HepG2 (cell line): Measurements from ENCODE around the gene C1QC. TPM values are rescaled to one million over a fixed set of nuclear protein-coding genes. Genes with fewer than 3 reads are reported as not detected.

Experiments used
- ATAC-seq: fragments of 200-7000 bp; cut with Tn5 transposase; 3 replicates; pipeline ENCODE4 v1.9.1; 2020; ENCODE audit warnings: mild to moderate bottlenecking, moderate library complexity
- BruUV-seq: library from RNA; stranded (reverse); fragments of 400-500 nt; replicated peaks from 2 replicates; lab custom pipeline; 2021; lab: Mats Ljungman, UMichigan
- CTCF ChIA-PET: fragments of 300-600 bp; formaldehyde crosslinking; extraction: SDS; loops from one replicate; lab custom pipeline; 2021; ENCODE audit warnings: low total read pairs, inconsistent platforms, low intra/inter-chr PET ratio; lab: Yijun Ruan, JAX
- POLR2A ChIA-PET: fragments of 350-600 bp; sonication (Branson Sonifier 250); formaldehyde crosslinking; loops from one replicate; lab custom pipeline; 2020; ENCODE audit warnings: antibody characterized with exemption, inconsistent platforms; lab: Yijun Ruan, JAX
- DNase-seq: peaks from one replicate; pipeline ENCODE4 v3.0.0-alpha.2; 2015; ENCODE audit warnings: low spot score
- FAIRE-seq: peaks from 3 replicates; lab custom pipeline; 2011; peaks lifted over from hg19 to GRCh38; lab: Jason Lieb, UNC
- H2AFZ ChIP-seq: one replicate; pipeline ENCODE4 v1.6.1; 2011; ENCODE audit warnings: low read length, inconsistent platforms
- H3K27ac ChIP-seq: fragments of 300-600 bp; 3 replicates; pipeline ENCODE4 v1.8.0; 2011; ENCODE audit warnings: mixed run types, mild to moderate bottlenecking, mixed read lengths, low read length, inconsistent platforms; ENCODE audit not compliant: insufficient read depth; ENCODE audit errors: extremely low read length
- H3K27me3 ChIP-seq, 2 experiments: fragments of 200-600 bp in 1 of 2; 2 replicates in 1 of 2; 3 replicates in 1 of 2; pipeline versions ENCODE4 v1.6.0 to v1.8.0; 2011; ENCODE audit warnings: low read length in 2 of 2, mild to moderate bottlenecking in 2 of 2, moderate library complexity in 2 of 2, inconsistent platforms in 1 of 2; ENCODE audit not compliant: insufficient read depth in 2 of 2, control insufficient read depth in 1 of 2
- H3K36me3 ChIP-seq, 2 experiments: fragments of 200-600 bp in 1 of 2; replicated peaks in 1 of 2; 2 replicates in 1 of 2; 3 replicates in 1 of 2; pipeline versions ENCODE4 v1.5.1 to v1.8.0; 2011; ENCODE audit warnings: low read length in 2 of 2, inconsistent platforms in 1 of 2; ENCODE audit not compliant: insufficient read depth in 2 of 2, control insufficient read depth in 1 of 2
- H3K4me1 ChIP-seq: 2 replicates; pipeline ENCODE4 v1.5.1; 2012; ENCODE audit warnings: low read length, inconsistent platforms; ENCODE audit not compliant: insufficient read depth
- H3K4me2 ChIP-seq: 2 replicates; pipeline ENCODE4 v1.6.0; 2011; ENCODE audit warnings: low read depth, low read length, inconsistent platforms
- H3K4me3 ChIP-seq, 3 experiments: fragments of 200-600 bp in 1 of 3; sonication (generic), shearing (Covaris generic) in 1 of 3; replicated peaks in 1 of 3; 2 replicates each; pipeline ENCODE4 v1.5.1; 2011 to 2016; ENCODE audit warnings: low read length in 3 of 3, inconsistent platforms in 2 of 3, low read depth in 2 of 3, mild to moderate bottlenecking in 2 of 3, control low read depth in 1 of 3, mixed read lengths in 1 of 3; ENCODE audit not compliant: insufficient read depth in 1 of 3
- H3K79me2 ChIP-seq: one replicate; pipeline ENCODE4 v1.6.1; 2011; ENCODE audit warnings: low read length, inconsistent platforms; ENCODE audit not compliant: insufficient read depth
- H3K9ac ChIP-seq: 2 replicates; pipeline ENCODE4 v1.6.0; 2011; ENCODE audit warnings: mild to moderate bottlenecking, low read depth, low read length, inconsistent platforms; ENCODE audit not compliant: insufficient read depth
- H3K9me3 ChIP-seq: 2 replicates; pipeline ENCODE4 v1.5.1; 2012; ENCODE audit warnings: mild to moderate bottlenecking, low read length
- H4K20me1 ChIP-seq: 2 replicates; pipeline ENCODE4 v1.6.0; 2011; ENCODE audit warnings: inconsistent platforms, mild to moderate bottlenecking, low read length, moderate library complexity; ENCODE audit not compliant: insufficient read depth
- ZNF720 ChIP-seq: sonication (generic); formaldehyde crosslinking; IDR thresholded peaks from 2 replicates; pipeline ENCODE4 v1.4.0; 2020; ENCODE audit warnings: missing genetic modification reagents
- WGBS: methylation state at CpG from one replicate; pipeline ENCODE4 v1.1.6; 2017; ENCODE audit warnings: low lambda C conversion rate; 5-methylcytosine and 5-hydroxymethylcytosine counted together
- in situ Hi-C: cut with HindIII; loops from 2 replicates; pipeline ENCODE4 v1.10.0; 2017; ENCODE audit warnings: low pct_unique_long_range_greater_than_20kb; ENCODE audit not compliant: extremely low pct_ligation_motif_present
- intact Hi-C: fragments of 100-400 bp; cut with micrococcal nuclease; formaldehyde crosslinking; loops from one replicate; pipeline ENCODE4 v1.10.0; 2022; ENCODE audit not compliant: unreplicated experiment
- polyA plus RNA-seq, 8 experiments: library from polyadenylated mRNA; depleted of rRNA in 3 of 8; stranded (reverse) in 7 of 8; unstranded in 1 of 8; fragments of >200 nt; fragmentation: Illumina TruSeq in 4 of 8; extraction: Trizol in 4 of 8; gene quantifications; 2 replicates each; pipeline versions ENCODE4 v1.2.1 to v1.2.3, GENCODE V29; 2011 to 2016; ENCODE audit warnings: low read depth in 4 of 8, missing spikeins in 1 of 8, mixed read lengths in 1 of 8; ENCODE audit not compliant: insufficient read depth in 1 of 8
- total RNA-seq, 5 experiments: library from RNA; depleted of rRNA; stranded (reverse); fragments of >200 nt; fragmentation: Illumina TruSeq; extraction: Trizol; gene quantifications; 2 replicates each; pipeline ENCODE4 v1.2.3, GENCODE V29; 2016; ENCODE audit warnings: low read depth in 1 of 5
- TF ChIP-seq, protein P1 (sequence below): sonication (generic); formaldehyde crosslinking; IDR thresholded peaks from 2 replicates; pipeline ENCODE4 v1.5.1; 2020; ENCODE audit warnings: mild to moderate bottlenecking, missing genetic modification reagents, moderate library complexity
- TF ChIP-seq, protein P2 (sequence below): IDR thresholded peaks from 2 replicates; pipeline ENCODE4 v1.6.1; 2016; ENCODE audit warnings: missing biosample characterization, missing genetic modification reagents, low read depth
- TF ChIP-seq, protein P3 (sequence below), 2 experiments: sonication (generic) in 1 of 2; formaldehyde crosslinking in 1 of 2; IDR thresholded peaks; 2 replicates each; pipeline versions ENCODE4 v1.5.1 to v1.6.1; 2011 to 2020; ENCODE audit warnings: borderline replicate concordance in 1 of 2, low read depth in 1 of 2, low read length in 1 of 2, mild to moderate bottlenecking in 1 of 2, missing genetic modification reagents in 1 of 2, moderate library complexity in 1 of 2
- TF ChIP-seq, protein P4 (sequence below): fragments of 450-650 bp; IDR thresholded peaks from 2 replicates; pipeline ENCODE4 v1.6.1; 2017

Gene C1QC
- total and polyA plus RNA-seq, 2 of the 13 experiments (the other 11 are each of a cell fraction or from before 2014, with no cell fraction given): not detected

GRCh38 chr1:22598736-22599135 is 44.7 kb upstream of the C1QC start:
- H3K9ac ChIP-seq: no peak overlapping the region
- no peak overlapping the region for H3K27ac ChIP-seq
- no peaks in the 10 kb centered on the region for H3K9me3 ChIP-seq
- ChIA-PET CTCF (no interaction called here), POLR2A (no interaction called here)
- WGBS: 20% methylated on average over 7 of the region's 24 CpGs
- H3K4me2 ChIP-seq: no peak overlapping the region
- peaks cover 20 to 78% of the 10 kb centered on the region in 2 experiments; a peak in 4 of 5 replicates for H3K27me3 ChIP-seq
- H3K36me3 ChIP-seq: no peaks in the 10 kb centered on the region
- ATAC-seq (no peak), FAIRE-seq (no peak), DNase-seq (no peak)
- H2AFZ ChIP-seq: no peak overlapping the region
- no peak for TF ChIP-seq ZNF720
- TF ChIP-seq, protein P1, sequence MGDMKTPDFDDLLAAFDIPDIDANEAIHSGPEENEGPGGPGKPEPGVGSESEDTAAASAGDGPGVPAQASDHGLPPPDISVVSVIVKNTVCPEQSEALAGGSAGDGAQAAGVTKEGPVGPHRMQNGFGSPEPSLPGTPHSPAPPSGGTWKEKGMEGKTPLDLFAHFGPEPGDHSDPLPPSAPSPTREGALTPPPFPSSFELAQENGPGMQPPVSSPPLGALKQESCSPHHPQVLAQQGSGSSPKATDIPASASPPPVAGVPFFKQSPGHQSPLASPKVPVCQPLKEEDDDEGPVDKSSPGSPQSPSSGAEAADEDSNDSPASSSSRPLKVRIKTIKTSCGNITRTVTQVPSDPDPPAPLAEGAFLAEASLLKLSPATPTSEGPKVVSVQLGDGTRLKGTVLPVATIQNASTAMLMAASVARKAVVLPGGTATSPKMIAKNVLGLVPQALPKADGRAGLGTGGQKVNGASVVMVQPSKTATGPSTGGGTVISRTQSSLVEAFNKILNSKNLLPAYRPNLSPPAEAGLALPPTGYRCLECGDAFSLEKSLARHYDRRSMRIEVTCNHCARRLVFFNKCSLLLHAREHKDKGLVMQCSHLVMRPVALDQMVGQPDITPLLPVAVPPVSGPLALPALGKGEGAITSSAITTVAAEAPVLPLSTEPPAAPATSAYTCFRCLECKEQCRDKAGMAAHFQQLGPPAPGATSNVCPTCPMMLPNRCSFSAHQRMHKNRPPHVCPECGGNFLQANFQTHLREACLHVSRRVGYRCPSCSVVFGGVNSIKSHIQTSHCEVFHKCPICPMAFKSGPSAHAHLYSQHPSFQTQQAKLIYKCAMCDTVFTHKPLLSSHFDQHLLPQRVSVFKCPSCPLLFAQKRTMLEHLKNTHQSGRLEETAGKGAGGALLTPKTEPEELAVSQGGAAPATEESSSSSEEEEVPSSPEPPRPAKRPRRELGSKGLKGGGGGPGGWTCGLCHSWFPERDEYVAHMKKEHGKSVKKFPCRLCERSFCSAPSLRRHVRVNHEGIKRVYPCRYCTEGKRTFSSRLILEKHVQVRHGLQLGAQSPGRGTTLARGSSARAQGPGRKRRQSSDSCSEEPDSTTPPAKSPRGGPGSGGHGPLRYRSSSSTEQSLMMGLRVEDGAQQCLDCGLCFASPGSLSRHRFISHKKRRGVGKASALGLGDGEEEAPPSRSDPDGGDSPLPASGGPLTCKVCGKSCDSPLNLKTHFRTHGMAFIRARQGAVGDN: 0 out of 2 replicates have a peak, but pooled peaks have one; percentile 10
- in situ Hi-C loops: no loop called here
- intact Hi-C loops: no loop called here
- BruUV-seq: no TSS peak
- no peaks in the 10 kb centered on the region for H3K79me2 ChIP-seq
- no peaks in the 10 kb centered on the region for H4K20me1 ChIP-seq
- H3K4me3 ChIP-seq: no peak overlapping the region
- no peaks in the 10 kb centered on the region for H3K4me1 ChIP-seq

- no TSS peak for BruUV-seq
- Histone ChIP-seq H3K27ac (no peak overlapping the region), H3K4me3 (no peak overlapping the region; a peak in 1 of 6 replicates), H3K36me3 (no peaks in the 10 kb centered on the region), H2AFZ (no peak overlapping the region), H3K4me2 (0 out of 2 replicates have a peak overlapping the region, but pooled peaks have one; percentile 5), H3K4me1 (no peaks in the 10 kb centered on the region), H3K79me2 (no peaks in the 10 kb centered on the region), H3K9me3 (no peaks in the 10 kb centered on the region), H4K20me1 (no peaks in the 10 kb centered on the region), H3K9ac (no peak overlapping the region), H3K27me3 (peaks cover 20 to 78% of the 10 kb centered on the region in 2 experiments; a peak in 4 of 5 replicates)
- WGBS: 0% methylated on average over 11 of the region's 22 CpGs
- ChIA-PET CTCF (no interaction called here), POLR2A (no interaction called here)
- no peak for FAIRE-seq
- in situ Hi-C loops: no loop called here
- DNase-seq: no peak
- peak; percentile 71 for ATAC-seq
- intact Hi-C loops: no loop called here
- TF ChIP-seq, protein P2, sequence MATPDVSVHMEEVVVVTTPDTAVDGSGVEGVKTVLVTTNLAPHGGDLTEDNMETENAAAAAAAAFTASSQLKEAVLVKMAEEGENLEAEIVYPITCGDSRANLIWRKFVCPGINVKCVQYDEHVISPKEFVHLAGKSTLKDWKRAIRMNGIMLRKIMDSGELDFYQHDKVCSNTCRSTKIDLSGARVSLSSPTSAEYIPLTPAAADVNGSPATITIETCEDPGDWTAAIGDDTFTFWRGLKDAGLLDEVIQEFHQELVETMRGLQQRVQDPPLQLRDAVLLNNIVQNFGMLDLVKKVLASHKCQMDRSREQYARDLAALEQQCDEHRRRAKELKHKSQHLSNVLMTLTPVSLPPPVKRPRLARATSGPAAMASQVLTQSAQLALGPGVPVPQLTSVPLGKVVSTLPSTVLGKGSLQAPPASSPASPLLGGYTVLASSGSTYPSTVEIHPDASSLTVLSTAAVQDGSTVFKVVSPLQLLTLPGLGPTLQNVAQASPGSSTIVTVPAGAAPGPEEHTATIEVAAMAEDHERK (CRISPR knock-in tag): no peak
- TF ChIP-seq, protein P3, sequence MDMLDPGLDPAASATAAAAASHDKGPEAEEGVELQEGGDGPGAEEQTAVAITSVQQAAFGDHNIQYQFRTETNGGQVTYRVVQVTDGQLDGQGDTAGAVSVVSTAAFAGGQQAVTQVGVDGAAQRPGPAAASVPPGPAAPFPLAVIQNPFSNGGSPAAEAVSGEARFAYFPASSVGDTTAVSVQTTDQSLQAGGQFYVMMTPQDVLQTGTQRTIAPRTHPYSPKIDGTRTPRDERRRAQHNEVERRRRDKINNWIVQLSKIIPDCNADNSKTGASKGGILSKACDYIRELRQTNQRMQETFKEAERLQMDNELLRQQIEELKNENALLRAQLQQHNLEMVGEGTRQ (IDR thresholded peaks at IDR 0.05; ENCODE audit: low read depth, low read length): 0 out of 2 replicates have a peak, but pooled peaks have one; percentile 17
- TF ChIP-seq, protein P3 (CRISPR knock-in tag; IDR thresholded peaks at IDR 0.05; ENCODE audit: borderline replicate concordance): no peak; the same call in 1 of the 2 replicates
- TF ChIP-seq, protein P4, sequence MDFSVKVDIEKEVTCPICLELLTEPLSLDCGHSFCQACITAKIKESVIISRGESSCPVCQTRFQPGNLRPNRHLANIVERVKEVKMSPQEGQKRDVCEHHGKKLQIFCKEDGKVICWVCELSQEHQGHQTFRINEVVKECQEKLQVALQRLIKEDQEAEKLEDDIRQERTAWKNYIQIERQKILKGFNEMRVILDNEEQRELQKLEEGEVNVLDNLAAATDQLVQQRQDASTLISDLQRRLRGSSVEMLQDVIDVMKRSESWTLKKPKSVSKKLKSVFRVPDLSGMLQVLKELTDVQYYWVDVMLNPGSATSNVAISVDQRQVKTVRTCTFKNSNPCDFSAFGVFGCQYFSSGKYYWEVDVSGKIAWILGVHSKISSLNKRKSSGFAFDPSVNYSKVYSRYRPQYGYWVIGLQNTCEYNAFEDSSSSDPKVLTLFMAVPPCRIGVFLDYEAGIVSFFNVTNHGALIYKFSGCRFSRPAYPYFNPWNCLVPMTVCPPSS: peak; percentile 26; the same call in 1 of the 2 replicates
These were observed 43.2 kb upstream of the C1QC start for GRCh38 chr1:22600071-22600816.
